Measurements from ENCODE around the gene KCNQ4. TPM values are rescaled to one million over a fixed set of nuclear protein-coding genes. Genes with fewer than 3 reads are reported as not detected.

The KCNQ4 gene
- total and polyA plus RNA-seq, 2 experiments from 2014 or later = 1.3 to 3.0 TPM

GRCh38 chr1:40753142-40753882 lies 30.3 kb upstream of the KCNQ4 start:
- Histone ChIP-seq H3K9me2 (ENCODE audit: insufficient read depth) (no peaks in the 10 kb centered on the region), H3K4me2 (no peak overlapping the region), H3K4me3 (no peak overlapping the region), H3K27ac (ENCODE audit: low read depth) (no peak overlapping the region), H2AFZ (no peak overlapping the region), H3K4me1 (ENCODE audit: insufficient read depth) (no peaks in the 10 kb centered on the region), H3F3A (replicated peaks; ENCODE audit: low read depth) (no peaks in the 10 kb centered on the region), H3K36me3 (ENCODE audit: insufficient read depth) (peaks cover 53% of the 10 kb centered on the region), H4K20me1 (replicated peaks; ENCODE audit: insufficient read depth) (peaks cover 11% of the 10 kb centered on the region), H3K27me3 (ENCODE audit: insufficient read depth) (no peaks in the 10 kb centered on the region), H3K79me2 (replicated peaks; ENCODE audit: insufficient read depth) (no peaks in the 10 kb centered on the region)
- ATAC-seq (no peak), DNase-seq (ENCODE audit: low spot score) (no peak)
- Mint-ChIP-seq H3K36me3 (ENCODE audit: low read depth) (peaks cover 76% of the 10 kb centered on the region), H3K9me3 (no peaks in the 10 kb centered on the region), H3K27ac (no peak overlapping the region), H3K27me3 (ENCODE audit: insufficient read depth, low read depth, poor library complexity) (no peaks in the 10 kb centered on the region), H3K4me1 (no peaks in the 10 kb centered on the region; the same call in 2 of the 3 replicates), H3K4me3 (no peak overlapping the region)
- TF ChIP-seq EZH2 (IDR thresholded peaks at IDR 0.05; ENCODE audit: low read depth, unreplicated experiment) (no peak), ZNF114 (CRISPR knock-in tag; IDR thresholded peaks at IDR 0.05) (no peak), CREB1 (CRISPR knock-in tag; IDR thresholded peaks at IDR 0.05; ENCODE audit: low read depth) (no peak), ZNF331 (CRISPR knock-in tag; IDR thresholded peaks at IDR 0.05; ENCODE audit: low read depth) (no peak), JUNB (IDR thresholded peaks at IDR 0.05; ENCODE audit: unreplicated experiment) (no peak), ETS1 (IDR thresholded peaks at IDR 0.05) (no peak), EZH2phosphoT487 (IDR thresholded peaks at IDR 0.05; ENCODE audit: unreplicated experiment) (no peak), POLR2AphosphoS5 (IDR thresholded peaks at IDR 0.05; ENCODE audit: low read depth) (no peak), ZNF462 (CRISPR knock-in tag; IDR thresholded peaks at IDR 0.05) (no peak), REST (IDR thresholded peaks at IDR 0.05; ENCODE audit: unreplicated experiment) (no peak), NANOG (IDR thresholded peaks at IDR 0.05; ENCODE audit: borderline replicate concordance) (no peak), CTCF (conservative IDR thresholded peaks at IDR 0.05; ENCODE audit: low read depth in 2 of 2) (no peak), STAT1 (IDR thresholded peaks at IDR 0.05; ENCODE audit: unreplicated experiment) (no peak)

All from GM23338 (cell line).